Loucy (cell line): Measurements from ENCODE around the gene PROSER2.

Source experiments
- CTCF ChIP-seq: fragments of 200-600 bp; sonication (generic); conservative IDR thresholded peaks from 2 replicates; pipeline ENCODE4 v1.5.1; 2014; ENCODE audit warnings: mild to moderate bottlenecking, antibody characterized with exemption, low read length
- EZH2phosphoT487 ChIP-seq: fragments of 200-600 bp; IDR thresholded peaks from 2 replicates; pipeline ENCODE4 v1.6.1; 2018; ENCODE audit warnings: antibody characterized with exemption, mild to moderate bottlenecking, moderate library complexity, borderline replicate concordance

GRCh38 chr10:11863353-11864109, 40.4 kb downstream of the PROSER2 start:
- TF ChIP-seq CTCF (no peak), EZH2phosphoT487 (no peak)
